SU-DHL-6 (cell line): ENCODE results near the gene B4GALT3.

ENCODE experiments used
- EZH2phosphoT487 ChIP-seq: fragments of 200-600 bp; sonication (generic), shearing (Covaris generic); conservative IDR thresholded peaks from 2 replicates; pipeline ENCODE4 v1.6.1; 2018; ENCODE audit warnings: mild to moderate bottlenecking, antibody characterized with exemption, low read length, moderate library complexity, mixed read lengths
- TF ChIP-seq, protein P1 (sequence below): fragments of 200-600 bp; sonication (generic); IDR thresholded peaks from one replicate; pipeline ENCODE4 v1.5.1; 2017; ENCODE audit warnings: antibody characterized with exemption, mild to moderate bottlenecking, low read length, moderate library complexity; ENCODE audit not compliant: insufficient read depth, poor library complexity, severe bottlenecking

DNA sequence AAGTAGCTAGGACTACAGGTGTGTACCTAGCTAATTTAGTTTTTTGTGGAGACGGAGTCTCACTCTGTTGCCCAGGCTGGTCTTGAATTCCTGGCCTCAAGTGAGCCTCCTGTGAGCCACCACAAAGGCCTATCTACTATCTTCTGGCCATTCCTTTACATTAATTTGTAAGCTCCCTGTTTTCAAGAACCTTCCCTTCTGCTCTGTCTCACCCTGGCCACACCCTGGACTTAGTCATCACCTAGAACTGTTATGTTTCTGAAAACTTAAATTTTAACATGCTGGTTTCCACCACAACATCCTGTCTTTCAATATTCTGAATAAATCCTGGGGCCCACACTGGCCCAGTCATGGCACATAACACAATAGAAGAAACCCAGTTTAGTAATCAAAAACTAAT, 4.9 kb upstream of the B4GALT3 start:
- TF ChIP-seq, protein P1, sequence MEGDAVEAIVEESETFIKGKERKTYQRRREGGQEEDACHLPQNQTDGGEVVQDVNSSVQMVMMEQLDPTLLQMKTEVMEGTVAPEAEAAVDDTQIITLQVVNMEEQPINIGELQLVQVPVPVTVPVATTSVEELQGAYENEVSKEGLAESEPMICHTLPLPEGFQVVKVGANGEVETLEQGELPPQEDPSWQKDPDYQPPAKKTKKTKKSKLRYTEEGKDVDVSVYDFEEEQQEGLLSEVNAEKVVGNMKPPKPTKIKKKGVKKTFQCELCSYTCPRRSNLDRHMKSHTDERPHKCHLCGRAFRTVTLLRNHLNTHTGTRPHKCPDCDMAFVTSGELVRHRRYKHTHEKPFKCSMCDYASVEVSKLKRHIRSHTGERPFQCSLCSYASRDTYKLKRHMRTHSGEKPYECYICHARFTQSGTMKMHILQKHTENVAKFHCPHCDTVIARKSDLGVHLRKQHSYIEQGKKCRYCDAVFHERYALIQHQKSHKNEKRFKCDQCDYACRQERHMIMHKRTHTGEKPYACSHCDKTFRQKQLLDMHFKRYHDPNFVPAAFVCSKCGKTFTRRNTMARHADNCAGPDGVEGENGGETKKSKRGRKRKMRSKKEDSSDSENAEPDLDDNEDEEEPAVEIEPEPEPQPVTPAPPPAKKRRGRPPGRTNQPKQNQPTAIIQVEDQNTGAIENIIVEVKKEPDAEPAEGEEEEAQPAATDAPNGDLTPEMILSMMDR = no peak
- no peak for TF ChIP-seq EZH2phosphoT487
